Middle frontal gyrus (tissue), 1 donor: Measurements from ENCODE around the gene UROD.
"Not testable (repeated sequence)": the region's sequence is repeated elsewhere in the genome, so short reads cannot be mapped to it uniquely, and the experiment has no call there.

Experiments
- DNase-seq: peaks from one replicate; pipeline ENCODE4 v3.0.0-alpha.2; 2015; ENCODE audit warnings: low spot score; ENCODE audit errors: extremely low spot score

Gene UROD

DNA sequence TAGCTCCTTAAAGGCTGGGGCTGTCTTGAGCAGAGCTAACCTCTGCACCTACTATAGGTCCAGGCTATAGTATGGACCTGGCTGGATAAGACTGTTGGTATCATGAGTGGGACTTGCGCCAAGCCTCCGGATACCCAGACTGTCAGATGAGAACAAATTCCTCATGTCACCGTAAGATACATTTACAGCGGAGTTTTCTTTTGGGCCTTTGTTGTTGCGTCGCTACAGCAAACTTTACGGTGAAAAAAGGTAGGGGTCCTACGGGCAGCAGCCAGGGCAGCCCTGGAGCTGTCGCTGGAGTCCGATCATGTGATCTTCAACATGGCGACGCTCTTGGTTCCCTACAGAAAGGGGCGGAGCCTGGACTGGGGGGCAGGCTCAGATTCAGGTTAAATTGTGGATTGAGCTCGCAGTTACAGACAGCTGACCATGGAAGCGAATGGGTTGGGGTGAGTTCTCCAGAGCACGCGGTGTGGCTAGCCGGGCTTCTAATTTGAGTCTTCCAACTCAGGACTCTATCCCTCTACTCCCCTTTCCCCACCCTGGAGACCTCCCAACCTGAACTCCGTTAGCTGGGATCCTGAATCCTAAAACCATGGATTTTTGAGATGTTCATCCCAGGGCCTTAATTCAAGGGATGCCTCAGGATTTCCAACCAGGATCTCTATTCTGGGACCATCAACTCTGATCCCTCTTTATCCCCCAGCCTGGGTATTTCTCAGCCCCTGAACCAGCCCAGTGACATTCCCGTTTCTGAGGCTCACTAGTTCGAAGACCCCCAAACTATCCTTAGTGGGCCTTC lies at the start of gene UROD:
TSS of gene UROD (plus strand) at position 418 of the 802 bp plus-strand sequence. CDS start at position 430, 12 bp downstream.
- DNase-seq, result peak; percentile 95

DNA sequence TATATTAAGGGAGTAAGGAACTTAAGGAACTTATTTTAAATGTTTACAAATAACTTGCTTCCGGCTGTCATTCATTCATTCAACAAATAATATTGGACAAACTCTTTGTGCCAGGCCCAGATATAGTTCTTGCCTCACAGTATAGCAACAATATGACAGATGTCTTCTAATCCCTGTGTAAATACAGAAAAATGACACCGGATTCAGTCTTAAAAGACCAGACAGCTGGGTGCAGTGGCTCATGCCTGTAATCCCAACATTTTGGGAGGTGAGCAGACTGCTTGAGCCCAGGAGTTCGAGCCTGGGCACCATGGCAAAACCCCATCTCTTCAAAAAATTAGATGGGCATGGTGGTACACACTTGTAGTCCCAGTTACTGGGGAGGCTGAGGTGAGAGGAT lies 49.3 kb upstream of the UROD start:
- no peak for DNase-seq

DNA sequence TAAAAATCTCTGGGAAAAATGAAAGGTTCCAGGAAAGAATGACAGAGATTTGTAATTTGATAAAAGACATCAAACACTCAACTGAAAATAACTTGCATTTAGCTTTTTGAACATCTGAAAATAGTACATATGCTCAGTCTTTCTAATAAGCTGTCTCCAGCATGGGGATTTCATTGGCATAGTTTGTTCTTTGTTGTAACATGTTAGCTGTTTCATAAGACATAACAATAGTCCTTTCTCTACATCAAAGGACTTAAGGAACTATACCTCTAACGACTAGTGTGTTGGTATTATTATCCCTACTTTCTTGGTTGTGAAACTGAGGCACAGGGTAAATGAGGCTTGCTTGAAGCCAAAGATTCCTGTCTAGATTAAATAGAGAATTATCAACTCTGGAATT lies 47.7 kb upstream of the UROD start:
- DNase-seq, result no peak

DNA sequence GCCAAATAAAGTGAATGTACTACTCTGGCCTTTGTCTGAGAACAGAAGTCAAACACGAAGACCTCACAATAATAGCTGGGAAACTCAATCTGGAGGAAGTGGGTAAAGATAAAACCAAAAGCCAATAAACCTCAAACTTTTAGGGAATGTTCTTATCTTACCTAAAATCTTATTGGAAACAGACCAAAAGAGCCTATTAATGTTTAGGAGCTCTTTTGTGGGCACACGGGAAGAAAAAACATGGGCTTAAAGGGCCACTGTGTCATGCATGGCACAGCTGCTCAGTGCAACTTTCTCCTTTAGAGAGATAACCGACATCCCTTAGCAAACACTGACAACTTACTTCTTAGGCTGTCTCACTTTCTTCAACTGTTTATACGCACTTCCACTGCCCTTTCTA lies 41.7 kb upstream of the UROD start:
- no peak for DNase-seq

DNA sequence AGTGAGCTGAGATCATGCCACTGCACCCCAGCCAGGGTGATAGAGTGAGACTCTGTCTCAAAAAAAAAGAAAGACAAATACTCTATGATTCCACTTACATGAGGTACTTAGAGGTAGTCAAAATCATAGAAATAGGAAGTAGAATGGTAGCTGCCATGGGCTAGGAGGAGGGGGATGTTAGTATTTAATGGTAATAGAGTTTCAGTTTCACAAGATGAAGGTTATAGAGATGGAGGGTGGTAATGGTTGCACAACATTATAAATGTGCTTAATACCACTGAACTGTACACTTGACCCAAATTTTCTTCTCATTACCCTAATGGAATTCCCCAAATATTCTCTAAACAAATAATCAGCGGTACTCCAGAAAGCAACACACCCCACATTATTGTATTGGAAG lies 38.4 kb upstream of the UROD start:
- DNase-seq, result no peak

DNA sequence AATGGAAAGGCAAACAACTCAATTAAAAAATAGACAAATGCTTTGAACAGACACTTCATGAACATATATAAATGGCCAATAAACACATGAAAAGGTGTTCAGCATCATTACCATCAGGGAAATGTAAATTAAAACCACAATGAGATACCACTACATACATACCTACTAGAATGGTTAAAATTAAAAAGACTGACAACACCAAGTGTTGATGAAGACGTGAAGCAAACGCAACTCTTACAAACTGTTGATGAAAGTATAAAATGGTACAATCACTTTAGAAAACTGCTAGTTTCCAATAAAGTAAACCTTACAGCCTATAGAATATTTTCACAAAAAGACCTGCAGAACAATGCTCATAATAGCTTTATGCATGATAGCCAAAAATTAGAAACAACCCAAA lies 35.8 kb upstream of the UROD start:
- DNase-seq, result no peak

DNA sequence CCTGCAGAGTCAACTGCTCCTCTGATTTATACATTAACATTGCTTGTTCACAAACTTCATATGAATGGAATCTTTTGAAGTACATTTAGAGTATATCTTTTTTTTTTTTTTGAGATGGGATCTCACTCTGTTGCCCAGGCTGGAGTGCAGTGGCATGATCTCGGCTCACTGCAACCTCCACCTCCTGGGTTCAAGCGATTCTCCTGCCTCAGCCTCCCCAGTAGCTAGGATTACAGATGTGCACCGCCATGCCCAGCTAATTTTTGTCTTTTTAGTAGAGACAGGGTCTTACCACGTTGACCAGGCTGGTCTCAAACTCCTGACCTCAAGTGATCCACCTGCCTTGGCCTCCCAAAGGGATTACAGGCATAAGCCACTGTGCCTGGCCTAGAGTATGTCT lies 34.7 kb upstream of the UROD start:
- DNase-seq, result not testable (repeated sequence)

DNA sequence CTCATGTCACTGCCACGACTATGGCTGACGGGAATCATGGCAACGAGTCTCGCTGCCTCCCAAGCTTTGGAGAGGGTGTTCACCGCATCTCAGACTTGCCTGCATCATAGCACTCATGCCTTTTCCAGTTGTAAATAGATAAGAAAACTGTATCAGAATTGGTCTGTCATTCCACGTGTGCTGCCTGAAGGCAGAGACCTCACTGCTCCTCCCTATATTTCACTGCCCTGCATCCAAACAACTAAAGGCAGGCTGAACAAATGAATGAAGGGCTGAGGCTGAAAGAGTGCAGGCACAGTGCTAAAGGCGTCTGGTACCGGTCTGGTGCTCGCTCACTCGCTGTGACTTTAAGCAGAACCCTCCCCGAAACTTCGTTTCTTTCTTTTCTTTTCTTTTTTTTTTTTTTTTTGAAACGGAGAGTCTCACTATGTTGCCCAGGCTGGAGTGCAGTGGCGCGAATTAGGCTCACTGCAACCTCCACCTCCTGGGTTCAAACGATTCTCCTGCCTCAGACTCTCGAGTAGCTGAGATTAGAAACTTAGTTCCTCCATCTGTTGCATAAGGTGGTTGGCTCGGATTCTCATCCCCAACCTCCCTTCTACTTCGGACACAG lies 26.2 kb upstream of the UROD start:
- DNase-seq, result no peak

DNA sequence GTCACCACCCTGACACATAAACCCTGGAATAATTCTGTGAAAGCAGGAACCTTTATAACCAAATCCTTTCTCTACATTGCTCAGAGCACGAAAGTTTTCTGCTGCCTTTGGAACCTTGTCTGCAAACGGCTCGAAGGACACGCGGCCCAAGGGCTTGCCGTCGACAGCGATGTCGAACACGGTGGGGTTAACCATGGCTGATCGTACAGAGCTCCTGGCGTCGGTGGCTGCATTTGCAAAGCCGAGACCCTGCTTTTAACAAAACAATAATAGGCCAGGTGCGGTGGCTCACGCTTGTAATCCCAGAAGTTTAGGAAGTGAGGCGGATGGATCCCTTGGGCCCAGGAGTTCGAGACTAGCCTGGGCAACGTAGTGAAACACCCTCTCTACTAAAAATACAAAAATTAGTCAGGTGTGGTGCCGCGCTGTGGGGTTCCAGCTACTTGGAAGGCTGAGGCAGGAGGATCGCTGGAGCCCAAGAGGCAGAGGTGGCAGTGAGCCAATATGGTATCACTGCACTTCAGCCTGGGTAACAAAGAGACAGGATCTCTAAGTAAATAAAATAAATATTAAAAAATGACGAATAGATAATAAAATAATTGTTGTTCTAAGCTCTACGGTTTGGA lies 23.4 kb upstream of the UROD start:
- DNase-seq, result no peak

DNA sequence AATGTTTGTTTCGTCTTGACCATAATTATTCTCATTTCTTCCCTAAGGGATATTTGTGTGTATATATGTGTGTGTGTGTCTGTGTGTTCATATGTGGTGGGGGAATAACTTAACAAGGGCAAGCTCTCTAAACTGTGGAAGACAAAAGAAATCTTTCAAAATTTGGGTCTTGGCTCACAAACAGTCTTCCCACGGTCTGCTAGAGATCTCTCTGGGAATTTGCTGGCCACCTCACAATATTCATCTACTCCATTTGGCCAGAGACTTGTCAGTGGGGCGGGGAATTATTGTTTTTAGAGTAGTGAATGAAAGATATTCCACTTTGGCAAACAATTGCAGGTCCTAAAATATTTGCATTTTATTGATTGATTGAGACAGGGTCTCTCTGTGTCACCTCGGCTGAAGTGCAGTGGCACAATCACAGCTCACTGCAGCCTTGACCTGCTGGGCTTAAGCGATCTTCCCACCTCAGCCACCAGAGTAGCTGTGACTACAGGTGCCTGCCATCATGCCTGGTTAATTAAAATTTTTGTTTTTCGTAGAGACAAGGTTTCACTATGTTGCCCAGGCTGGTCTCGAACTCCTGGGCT lies 17.6 kb upstream of the UROD start:
- DNase-seq, result no peak

DNA sequence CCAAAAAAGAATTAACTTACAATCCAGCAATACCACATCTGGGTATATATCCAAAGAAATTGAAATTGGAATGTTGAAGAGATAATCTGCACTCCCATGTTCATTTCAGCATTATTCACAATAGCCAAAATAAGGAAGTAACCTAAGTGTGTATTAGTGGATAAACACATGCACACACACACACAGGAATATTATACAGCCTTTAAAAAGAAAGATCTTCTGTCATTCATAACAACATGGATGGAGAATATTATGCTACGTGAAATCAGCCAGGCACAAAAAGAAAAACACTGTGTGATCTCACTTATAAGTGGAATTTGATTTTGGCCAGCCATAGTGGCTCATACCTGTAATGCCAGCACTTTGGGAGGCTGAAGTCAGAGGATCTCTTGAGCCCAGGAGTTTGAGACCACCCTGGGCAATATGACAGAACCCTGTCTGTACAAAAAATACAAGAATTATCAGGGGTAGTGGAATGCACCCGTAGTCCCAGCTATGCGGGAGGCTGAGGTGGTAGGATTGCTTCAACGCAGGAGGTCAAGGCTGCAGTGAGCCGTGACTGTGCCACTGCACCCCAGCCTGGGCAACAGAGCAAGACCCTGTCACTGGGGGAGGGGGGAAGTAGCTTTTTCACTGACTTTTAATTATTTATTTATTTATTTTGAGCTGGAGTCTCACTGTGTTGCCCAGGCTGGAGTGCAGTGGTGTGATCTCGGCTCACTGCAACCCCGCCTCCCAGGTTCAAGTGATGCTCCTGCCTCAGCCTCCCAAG lies 16.4 kb upstream of the UROD start:
- no peak for DNase-seq

DNA sequence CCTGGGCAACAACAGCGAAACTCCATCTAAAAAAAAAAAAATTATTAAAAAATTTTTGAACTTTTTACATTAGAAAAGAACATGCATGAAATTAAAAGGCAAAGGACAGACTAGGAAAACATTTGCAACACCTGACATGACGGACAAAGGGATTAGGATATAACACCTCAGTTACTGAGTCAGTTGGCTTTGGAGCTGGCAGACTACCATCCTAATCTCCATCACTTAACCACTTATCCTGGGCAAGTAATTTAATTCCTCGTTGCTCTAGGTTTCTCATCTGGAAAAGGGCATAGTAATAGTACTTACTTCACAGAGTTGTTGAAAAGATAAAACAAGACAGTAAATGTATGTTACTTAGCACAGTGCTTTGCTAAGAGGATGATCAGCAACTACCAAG lies 12.8 kb upstream of the UROD start:
- DNase-seq, result no peak

DNA sequence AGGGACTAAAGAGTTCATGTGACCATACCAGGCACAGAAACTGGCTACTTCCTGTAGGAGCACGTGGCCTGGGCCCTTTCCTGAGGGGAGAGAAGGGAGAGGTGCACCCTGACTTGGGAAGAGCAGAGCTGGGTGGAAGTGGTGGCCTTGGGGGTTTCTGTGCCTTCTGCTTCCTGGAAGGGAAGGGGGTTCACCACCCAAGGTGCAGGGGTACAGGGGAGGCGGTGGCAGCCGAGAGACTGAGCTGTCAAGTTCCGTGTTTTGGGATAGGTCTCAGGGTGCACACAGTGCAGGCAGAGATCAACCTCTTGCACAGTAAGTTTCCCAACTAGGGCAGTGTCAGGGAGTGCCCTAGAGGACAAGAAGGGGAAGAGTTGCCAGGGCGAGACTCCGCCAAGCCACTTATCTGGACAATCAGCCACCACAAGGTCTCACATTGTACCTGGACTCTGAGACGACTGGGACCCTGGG lies 11.0 kb upstream of the UROD start:
- DNase-seq, result no peak

DNA sequence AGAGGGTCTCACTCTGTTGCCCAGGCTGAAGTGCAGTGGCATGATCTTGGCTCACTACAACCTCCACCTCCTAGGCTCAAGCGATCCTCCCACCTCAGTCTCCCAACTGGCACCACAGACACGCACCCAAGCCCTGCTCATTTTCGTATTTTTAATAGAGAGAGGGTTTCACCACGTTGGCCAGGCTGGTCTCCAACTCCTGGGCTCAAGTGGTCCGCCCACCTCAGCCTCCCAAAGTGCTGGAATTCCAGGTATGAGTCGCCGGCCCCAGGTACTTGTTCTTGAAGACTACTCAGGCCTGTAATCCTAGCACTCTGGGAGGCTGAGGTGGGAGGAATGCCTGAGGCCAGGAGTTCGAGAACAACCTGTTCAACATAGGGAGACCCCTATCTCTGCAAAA lies 10.5 kb upstream of the UROD start:
- DNase-seq, result not testable (repeated sequence)

DNA sequence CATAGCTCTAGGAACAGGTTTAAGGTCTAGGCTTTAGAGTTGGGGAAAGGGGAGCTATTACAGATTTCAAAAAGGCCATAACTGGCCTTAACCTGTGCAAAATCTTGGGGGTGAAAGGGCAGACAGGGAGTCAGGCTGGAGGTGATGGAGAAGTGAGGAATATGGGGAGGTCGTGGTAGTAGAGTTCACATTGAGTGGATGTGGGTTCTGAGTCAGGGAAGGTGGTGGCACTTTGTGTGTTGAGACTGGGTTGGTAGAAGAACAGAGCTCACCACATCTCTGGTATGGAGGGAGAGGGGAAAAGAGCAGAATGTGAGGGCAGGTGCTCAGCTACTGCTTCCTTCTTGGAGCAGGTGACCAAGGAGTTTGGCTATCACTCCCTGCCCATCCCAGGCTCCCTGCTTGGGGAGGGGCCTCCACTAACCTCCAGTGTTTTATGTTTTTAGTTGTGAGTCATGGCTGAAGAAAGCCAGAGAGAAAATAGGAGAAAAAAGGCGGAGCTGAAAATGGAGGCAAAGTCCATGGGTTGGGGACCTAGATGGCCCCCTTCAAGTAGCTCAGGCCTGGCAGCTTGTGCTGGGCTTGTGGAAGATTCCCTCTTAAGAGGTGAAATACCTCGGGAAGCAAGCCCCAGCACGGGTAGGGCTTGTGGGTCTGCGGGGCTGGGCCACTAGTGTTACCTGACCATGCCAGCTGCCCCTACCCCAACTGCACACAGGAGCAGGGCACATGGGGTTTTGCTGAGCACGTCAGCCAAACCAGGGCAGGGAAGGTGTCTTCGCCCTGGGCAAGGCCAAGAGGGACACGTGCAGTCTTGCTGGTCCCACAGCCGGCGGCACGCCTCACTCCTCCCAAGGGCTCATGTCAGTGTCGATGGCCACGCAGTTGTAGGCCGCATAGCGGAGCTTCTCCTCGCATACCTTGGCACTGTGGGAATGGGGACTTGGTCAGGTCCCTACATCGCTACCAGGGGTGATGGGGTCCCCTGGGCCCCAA lies 9.1 kb upstream of the UROD start:
- no peak for DNase-seq

DNA sequence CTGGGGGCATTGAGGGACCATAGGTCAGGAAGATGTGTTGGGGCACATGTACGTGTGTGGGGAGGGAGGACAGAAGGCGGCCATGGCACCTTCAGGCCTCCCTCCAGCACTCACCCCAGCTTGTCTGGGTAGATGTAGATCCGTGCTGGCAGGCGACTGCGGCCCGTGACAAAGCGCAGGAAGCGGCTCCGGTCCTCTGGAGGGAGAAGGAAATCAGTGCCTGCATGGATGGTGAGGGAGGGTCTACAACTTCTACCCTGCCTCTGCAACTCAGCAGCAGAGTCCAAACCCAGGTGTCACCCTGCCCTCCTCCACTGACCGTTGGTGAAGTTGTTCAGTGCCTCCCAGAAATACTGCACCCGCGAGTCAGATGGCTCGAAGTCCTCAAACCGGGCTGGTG lies 8.3 kb upstream of the UROD start:
- DNase-seq, result no peak

DNA sequence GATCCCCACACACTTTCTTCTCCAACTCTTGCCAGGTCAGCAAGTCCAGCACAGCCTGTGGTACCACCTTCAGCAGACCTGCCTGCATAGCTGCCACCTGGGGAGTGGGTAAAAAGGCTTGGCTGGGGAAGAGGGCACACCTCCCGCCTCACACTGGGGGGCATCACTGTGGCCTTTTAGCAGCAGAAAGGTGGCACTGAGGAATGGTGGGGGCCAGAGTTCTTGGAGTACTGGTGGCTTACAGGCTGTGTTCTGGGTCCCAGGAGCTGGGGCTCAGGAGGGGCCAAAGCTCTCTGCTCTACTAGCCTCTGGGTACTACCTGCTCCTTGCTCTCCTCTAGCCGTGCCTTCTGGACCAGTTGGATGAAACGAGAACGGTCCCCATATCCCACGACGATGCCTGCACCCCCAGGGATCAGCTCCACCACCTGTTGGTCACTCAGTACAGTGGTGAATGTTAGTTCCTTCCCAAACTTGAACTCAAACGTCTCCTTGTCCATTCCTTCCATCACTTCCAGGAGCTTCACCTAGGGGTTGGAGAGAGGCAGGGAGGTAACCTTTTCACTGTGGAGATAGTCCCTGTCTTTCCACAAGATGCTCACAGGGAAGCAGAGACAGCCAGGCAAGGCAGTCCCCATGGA lies 7.7 kb upstream of the UROD start:
- DNase-seq, result no peak

DNA sequence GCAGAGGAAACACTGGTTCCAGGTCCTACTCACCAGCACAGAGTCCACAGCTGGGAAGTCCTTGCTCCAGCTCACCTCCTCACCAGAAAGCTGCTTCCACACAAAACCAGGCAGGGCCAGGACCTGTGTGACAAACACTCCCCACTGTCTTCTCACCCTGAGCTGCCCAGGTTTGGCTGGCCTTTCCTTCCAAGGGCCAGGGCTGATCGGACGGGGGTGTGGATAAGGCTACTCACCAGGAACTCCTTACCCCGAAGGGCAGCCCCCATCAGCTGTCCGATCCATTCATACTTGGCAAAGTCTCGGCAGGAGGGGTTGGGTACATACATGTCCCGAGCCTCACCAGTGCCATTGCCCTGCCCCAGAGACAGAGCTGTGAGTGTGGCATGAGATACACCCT lies 6.3 kb upstream of the UROD start:
- no peak for DNase-seq

DNA sequence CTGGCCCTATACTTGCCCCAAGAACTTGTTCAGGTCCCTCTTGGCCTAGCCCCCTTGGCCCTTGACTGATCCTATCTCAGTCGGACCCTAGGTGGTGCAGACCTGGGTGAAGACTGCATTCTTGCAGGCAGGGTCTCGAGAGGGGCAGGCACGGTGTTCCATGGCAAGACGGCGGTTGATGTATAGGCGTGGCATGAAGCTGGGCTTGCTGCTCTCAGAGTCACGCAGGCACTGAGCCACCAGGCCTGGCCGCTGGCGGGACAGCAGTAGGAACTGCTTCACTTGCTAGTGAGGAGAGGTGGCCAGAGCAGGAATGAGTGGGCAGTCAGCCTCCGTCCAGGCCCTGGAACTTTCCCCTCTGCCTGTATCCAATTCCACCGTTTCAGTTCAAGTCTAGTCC lies 4.7 kb upstream of the UROD start:
- DNase-seq, result no peak

DNA sequence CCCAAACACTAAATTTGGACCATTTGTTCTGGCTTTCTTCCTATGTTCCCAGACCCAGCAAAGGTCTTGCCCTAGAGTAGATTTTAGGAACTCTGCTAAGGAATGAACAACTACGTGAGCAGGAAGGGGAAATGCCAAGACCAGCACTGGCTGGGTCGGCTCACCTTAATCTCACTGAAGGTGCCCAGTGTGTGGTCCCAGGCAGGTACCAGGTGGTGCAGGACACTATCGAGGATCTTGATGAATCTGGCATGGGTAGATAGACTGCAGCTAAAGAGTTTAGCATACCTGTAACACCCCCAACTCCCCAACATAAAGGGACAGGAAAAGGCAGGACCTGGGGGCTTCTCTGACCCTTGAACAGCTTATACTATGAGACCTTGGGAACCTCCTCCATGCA lies 4.0 kb upstream of the UROD start:
- DNase-seq, result no peak
